Stomach (tissue), 9 donors: ENCODE measurements around the gene INVS. TPM values are rescaled to one million over a fixed set of nuclear protein-coding genes. Genes with fewer than 3 reads are reported as not detected.

Experiments used
- DNase-seq, 2 donors: peaks; one replicate each; pipeline versions ENCODE4 v3.0.0 to v3.0.0-alpha.2; 2013 to 2019
- H3K27ac ChIP-seq, 5 donors: fragments of 200-600 bp in 4 of 5; sonication (generic) in 4 of 5; one replicate each; pipeline ENCODE4 v1.5.1; 2013 to 2019; ENCODE audit warnings: mild to moderate bottlenecking in 1 of 5, moderate library complexity in 1 of 5
- H3K27me3 ChIP-seq, 3 donors: fragments of 200-600 bp; sonication (generic); one replicate each; pipeline ENCODE4 v1.5.1; 2017 to 2019; ENCODE audit warnings: mixed run types in 1 of 3
- H3K36me3 ChIP-seq, 4 donors: fragments of 200-600 bp; sonication (generic); 1 replicate in 3 of 4; 2 replicates in 1 of 4; pipeline ENCODE4 v1.5.1; 2016 to 2019
- H3K4me1 ChIP-seq, 4 donors: fragments of 200-600 bp; sonication (generic); one replicate each; pipeline ENCODE4 v1.5.1; 2016 to 2019
- H3K4me3 ChIP-seq, 4 donors: fragments of 200-600 bp; sonication (generic) in 3 of 4; one replicate each; pipeline ENCODE4 v1.5.1; 2016 to 2019; ENCODE audit warnings: mild to moderate bottlenecking in 1 of 4
- H3K9me3 ChIP-seq, 4 donors: fragments of 200-600 bp; sonication (generic); one replicate each; pipeline ENCODE4 v1.5.1; 2016 to 2019
- EP300 ChIP-seq: sonication (generic); formaldehyde crosslinking; IDR thresholded peaks from one replicate; pipeline ENCODE4 v1.6.1; 2017; ENCODE audit warnings: antibody characterized with exemption
- POLR2A ChIP-seq, 4 donors: fragments of 450-650 bp; IDR thresholded peaks; one replicate each; pipeline ENCODE4 v1.6.1; 2016; ENCODE audit warnings: antibody characterized with exemption in 4 of 4, control low read depth in 2 of 4, mild to moderate bottlenecking in 1 of 4, moderate library complexity in 1 of 4
- POLR2AphosphoS5 ChIP-seq, 3 donors: sonication (generic); formaldehyde crosslinking; IDR thresholded peaks; one replicate each; pipeline ENCODE4 v1.6.1; 2016; ENCODE audit warnings: antibody characterized with exemption in 3 of 3
- WGBS, 5 donors: extraction: QIAGEN DNeasy Blood & Tissue Kit in 3 of 5; methylation state at CpG; one replicate each; pipeline versions ENCODE4 v1.1.5 to v1.1.7; 2013 to 2018; 5-methylcytosine and 5-hydroxymethylcytosine counted together
- intact Hi-C: fragments of 100-400 bp; cut with DNase I; formaldehyde crosslinking; loops from one replicate; pipeline ENCODE4 v1.15.1; 2023; ENCODE audit warnings: low total_unique reads
- polyA plus RNA-seq, 3 donors: library from polyadenylated mRNA; stranded (reverse); fragments of 200-250 nt; gene quantifications; one replicate each; pipeline ENCODE4 v1.2.3, GENCODE V29; 2013
- total RNA-seq, 5 donors: library from RNA; depleted of rRNA; stranded (reverse); fragments of >200 nt; gene quantifications; one replicate each; pipeline versions ENCODE4 v1.1.0 to v1.2.3, GENCODE V29; 2014 to 2016
- TF ChIP-seq, protein P1 (sequence below), 7 experiments: fragments of 450-650 bp in 4 of 7; fragments of 200-600 bp in 3 of 7; sonication (generic) in 3 of 7; IDR thresholded peaks; one replicate each; pipeline ENCODE4 v1.5.1; 2016 to 2019; ENCODE audit warnings: antibody characterized with exemption in 7 of 7, control low read depth in 2 of 7, mild to moderate bottlenecking in 1 of 7
- donor health status: healthy with polysubstance abuse.
- donor health status: Bipolar disorder and iron deficiency.
- donor health status: healthy.

INVS gene
- total and polyA plus RNA-seq, 8 donors: 3.1 to 54.5 (median 16.7) TPM

DNA sequence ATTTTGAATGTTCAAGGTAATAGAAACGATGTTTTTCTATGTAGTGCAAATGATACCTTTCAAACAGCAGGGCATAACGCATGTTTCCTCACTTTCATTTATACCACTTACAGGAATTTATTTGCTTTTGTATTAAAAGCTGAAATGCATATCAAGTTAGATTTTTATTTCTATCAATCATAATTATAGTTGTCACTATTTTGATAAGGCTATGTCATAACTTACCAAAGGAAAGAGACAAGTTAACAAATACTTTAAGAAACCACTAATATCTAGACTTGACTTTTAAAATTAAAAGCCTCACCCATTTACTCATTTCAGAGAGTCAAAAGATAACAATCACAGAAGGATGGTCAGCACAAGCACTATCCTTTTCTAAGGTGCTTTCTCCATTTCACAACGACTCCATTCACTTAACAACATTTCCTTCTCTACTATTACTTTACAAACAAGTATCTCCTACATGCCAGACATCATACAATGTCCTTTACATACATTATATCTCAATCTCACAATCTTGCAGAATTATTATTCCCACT lies 12.9 kb upstream of the INVS start:
- TF ChIP-seq EP300 (no peak), POLR2AphosphoS5 (IDR thresholded peaks at IDR 0.05) (no peak), POLR2A (IDR thresholded peaks at IDR 0.05) (no peak)
- TF ChIP-seq, protein P1, sequence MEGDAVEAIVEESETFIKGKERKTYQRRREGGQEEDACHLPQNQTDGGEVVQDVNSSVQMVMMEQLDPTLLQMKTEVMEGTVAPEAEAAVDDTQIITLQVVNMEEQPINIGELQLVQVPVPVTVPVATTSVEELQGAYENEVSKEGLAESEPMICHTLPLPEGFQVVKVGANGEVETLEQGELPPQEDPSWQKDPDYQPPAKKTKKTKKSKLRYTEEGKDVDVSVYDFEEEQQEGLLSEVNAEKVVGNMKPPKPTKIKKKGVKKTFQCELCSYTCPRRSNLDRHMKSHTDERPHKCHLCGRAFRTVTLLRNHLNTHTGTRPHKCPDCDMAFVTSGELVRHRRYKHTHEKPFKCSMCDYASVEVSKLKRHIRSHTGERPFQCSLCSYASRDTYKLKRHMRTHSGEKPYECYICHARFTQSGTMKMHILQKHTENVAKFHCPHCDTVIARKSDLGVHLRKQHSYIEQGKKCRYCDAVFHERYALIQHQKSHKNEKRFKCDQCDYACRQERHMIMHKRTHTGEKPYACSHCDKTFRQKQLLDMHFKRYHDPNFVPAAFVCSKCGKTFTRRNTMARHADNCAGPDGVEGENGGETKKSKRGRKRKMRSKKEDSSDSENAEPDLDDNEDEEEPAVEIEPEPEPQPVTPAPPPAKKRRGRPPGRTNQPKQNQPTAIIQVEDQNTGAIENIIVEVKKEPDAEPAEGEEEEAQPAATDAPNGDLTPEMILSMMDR (IDR thresholded peaks at IDR 0.05): no peak
- no peak overlapping the region for H3K27ac ChIP-seq
- peaks cover 3 to 90% (median 41%) of the 10 kb centered on the region in 4 donors for H3K4me1 ChIP-seq
- no peaks in the 10 kb centered on the region for H3K36me3 ChIP-seq
- no peaks in the 10 kb centered on the region for H3K9me3 ChIP-seq
- 73 to 90% (median 76%) methylated on average over 3 of the region's 3 CpGs for WGBS, 5 donors
- intact Hi-C loops: no loop called here
- H3K4me3 ChIP-seq: no peak overlapping the region
- DNase-seq: no peak
- no peaks in the 10 kb centered on the region for H3K27me3 ChIP-seq

DNA sequence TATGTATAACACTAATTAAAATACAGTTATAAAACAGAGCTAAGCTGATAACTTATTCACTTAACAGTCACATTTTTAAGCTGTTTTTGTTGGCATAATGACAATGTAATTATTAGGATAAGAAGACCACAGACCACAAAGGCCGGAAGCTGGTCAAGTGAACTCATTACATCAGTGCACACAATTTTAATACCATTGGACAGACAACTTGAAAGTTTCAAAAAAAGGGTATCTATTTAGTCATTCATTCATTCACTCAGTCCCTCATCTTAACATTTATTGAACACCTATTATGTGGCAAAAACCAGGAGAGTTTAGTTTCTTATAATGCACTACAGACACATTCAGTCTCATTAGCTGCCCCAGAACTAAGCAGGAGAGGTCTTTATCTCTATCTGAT lies 11.8 kb upstream of the INVS start:
- no peak for TF ChIP-seq EP300
- no peak for TF ChIP-seq POLR2AphosphoS5 (IDR thresholded peaks at IDR 0.05)
- no peak for TF ChIP-seq POLR2A (IDR thresholded peaks at IDR 0.05)
- TF ChIP-seq, protein P1 (IDR thresholded peaks at IDR 0.05): no peak
- intact Hi-C loops: no loop called here
- Histone ChIP-seq H3K27ac (no peak overlapping the region), H3K9me3 (no peaks in the 10 kb centered on the region), H3K4me1 (peaks cover 8 to 91% (median 44%) of the 10 kb centered on the region in 4 donors), H3K4me3 (no peak overlapping the region), H3K27me3 (no peaks in the 10 kb centered on the region), H3K36me3 (no peaks in the 10 kb centered on the region)
- 12 to 38% (median 22%) methylated on average over 1 of the region's 1 CpG for WGBS, 5 donors
- DNase-seq: peak in 1 of 2 donors; percentile 12

DNA sequence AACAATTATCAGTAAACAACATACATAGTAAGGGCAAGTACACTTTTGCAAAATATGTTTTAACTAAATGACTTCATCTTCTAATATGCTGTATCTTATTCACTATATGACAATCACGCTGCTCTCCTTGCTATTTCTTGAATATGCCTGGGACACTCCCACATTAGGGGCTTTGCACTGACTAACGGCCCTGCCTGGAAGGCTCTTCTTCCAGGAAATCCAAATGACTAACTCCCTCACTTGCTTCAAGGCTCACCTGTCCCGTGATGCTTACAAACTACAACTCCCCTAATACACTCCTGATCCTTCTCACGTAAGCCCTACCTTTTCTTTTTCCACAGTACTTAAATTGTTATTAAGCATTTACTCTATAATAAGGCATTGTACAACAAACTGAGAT lies 10.8 kb upstream of the INVS start:
- Histone ChIP-seq H3K27me3 (no peaks in the 10 kb centered on the region), H3K9me3 (no peaks in the 10 kb centered on the region), H3K27ac (no peak overlapping the region), H3K36me3 (no peaks in the 10 kb centered on the region), H3K4me1 (peaks cover 13 to 91% (median 46%) of the 10 kb centered on the region in 4 donors), H3K4me3 (no peak overlapping the region)
- 70 to 78% (median 71%) methylated on average over 4 of the region's 4 CpGs for WGBS, 5 donors
- intact Hi-C loops: no loop called here
- no peak for DNase-seq
- TF ChIP-seq, protein P1 (IDR thresholded peaks at IDR 0.05): no peak
- TF ChIP-seq POLR2AphosphoS5 (IDR thresholded peaks at IDR 0.05): no peak
- no peak for TF ChIP-seq EP300
- TF ChIP-seq POLR2A (IDR thresholded peaks at IDR 0.05): no peak

DNA sequence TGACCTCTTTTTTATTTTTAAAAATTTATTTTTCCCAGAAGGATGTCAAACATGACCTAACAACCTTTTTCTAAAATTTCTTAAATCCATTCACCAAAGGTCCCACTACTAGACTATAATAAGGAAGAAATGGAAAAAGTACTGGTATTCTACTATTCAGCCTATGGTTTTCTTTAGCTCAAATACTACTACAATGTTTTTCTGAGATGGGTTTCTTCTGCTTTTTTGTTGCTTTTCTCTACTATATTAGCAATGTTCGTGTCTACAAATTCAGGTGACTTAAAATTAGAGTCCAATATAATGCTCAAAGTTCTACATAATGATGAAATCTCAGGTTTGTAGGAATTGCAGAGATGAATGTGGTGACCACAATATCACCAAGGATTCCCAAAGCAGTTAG lies 8.2 kb upstream of the INVS start:
- TF ChIP-seq POLR2AphosphoS5 (IDR thresholded peaks at IDR 0.05) (no peak), POLR2A (IDR thresholded peaks at IDR 0.05) (no peak), EP300 (no peak)
- TF ChIP-seq, protein P1 (IDR thresholded peaks at IDR 0.05): no peak
- intact Hi-C loops: no loop called here
- H3K4me3 ChIP-seq: no peak overlapping the region
- H3K4me1 ChIP-seq: peaks cover 25 to 92% (median 52%) of the 10 kb centered on the region in 4 donors
- no peaks in the 10 kb centered on the region for H3K27me3 ChIP-seq
- H3K27ac ChIP-seq: no peak overlapping the region
- H3K9me3 ChIP-seq: no peaks in the 10 kb centered on the region
- no peak for DNase-seq
- H3K36me3 ChIP-seq: no peaks in the 10 kb centered on the region
- 87 to 98% (median 93%) methylated on average over 1 of the region's 1 CpG for WGBS, 5 donors
